ENCODE measurements around the gene ARNT2. TPM values are rescaled to one million over a fixed set of nuclear protein-coding genes. Genes with fewer than 3 reads are reported as not detected.

ARNT2 gene
- total RNA-seq, 1 donor from 2014 or later: 21.6 TPM

DNA sequence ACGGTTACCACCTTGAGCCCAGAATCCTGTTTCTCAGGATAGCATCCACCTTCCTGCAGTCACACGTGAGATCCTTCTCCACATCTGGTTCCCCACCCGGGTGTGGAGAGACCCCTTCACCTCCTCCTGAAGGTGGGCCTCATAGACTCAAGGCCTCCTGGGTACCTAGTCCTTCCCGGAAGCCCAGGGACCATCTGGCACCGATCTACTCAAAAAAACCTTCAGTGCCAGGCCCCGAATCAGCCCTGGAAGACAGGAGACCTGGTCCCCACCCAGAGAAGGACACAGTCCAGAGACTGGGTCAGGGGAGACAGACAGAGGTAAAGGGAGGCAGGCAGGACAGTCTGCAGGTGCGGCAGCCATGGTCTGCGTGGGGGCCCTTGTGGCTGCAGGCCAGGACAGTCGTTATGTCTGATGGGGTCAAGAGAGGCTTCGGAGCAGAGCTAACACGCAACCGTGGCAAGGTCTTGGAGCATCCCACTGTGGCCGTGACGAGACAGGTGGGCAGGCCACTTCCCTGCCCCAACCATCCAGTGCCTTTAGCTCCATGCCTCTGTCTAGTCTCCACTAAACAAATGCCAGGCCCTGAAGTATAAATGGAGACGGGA, 178.7 kb downstream of the ARNT2 start:
- no peak for DNase-seq (ENCODE audit: low read depth)
- TF ChIP-seq, protein P1, sequence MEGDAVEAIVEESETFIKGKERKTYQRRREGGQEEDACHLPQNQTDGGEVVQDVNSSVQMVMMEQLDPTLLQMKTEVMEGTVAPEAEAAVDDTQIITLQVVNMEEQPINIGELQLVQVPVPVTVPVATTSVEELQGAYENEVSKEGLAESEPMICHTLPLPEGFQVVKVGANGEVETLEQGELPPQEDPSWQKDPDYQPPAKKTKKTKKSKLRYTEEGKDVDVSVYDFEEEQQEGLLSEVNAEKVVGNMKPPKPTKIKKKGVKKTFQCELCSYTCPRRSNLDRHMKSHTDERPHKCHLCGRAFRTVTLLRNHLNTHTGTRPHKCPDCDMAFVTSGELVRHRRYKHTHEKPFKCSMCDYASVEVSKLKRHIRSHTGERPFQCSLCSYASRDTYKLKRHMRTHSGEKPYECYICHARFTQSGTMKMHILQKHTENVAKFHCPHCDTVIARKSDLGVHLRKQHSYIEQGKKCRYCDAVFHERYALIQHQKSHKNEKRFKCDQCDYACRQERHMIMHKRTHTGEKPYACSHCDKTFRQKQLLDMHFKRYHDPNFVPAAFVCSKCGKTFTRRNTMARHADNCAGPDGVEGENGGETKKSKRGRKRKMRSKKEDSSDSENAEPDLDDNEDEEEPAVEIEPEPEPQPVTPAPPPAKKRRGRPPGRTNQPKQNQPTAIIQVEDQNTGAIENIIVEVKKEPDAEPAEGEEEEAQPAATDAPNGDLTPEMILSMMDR (IDR thresholded peaks at IDR 0.05; ENCODE audit: insufficient read depth, low read length, poor library complexity, severe bottlenecking): no peak
- Histone ChIP-seq H3K36me3 (ENCODE audit: control insufficient read depth, insufficient read depth, low read length) (peaks cover 1% of the 10 kb centered on the region), H3K27me3 (ENCODE audit: control insufficient read depth, insufficient read depth, low read length) (no peaks in the 10 kb centered on the region), H3K4me3 (ENCODE audit: low read depth, low read length) (no peak overlapping the region)

DNA sequence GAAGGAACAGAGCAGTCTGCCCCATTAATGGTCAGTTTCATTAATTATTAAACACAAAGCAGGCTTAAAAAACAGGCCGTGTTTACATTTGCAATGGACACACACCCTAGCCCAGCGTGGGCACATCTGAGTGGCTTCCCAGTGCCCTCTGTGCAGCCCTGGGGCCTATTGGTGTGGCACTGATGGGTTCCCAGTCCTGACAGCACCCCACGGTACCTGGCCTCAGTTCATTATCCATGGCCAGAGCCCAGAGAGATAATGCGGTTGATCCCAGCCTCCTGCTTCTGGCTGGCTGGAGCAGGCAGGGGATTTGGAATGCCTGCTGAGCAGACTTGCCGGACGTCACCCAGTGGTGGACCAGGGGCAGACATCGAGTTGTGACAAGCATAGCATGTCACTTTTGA, 180.4 kb downstream of the ARNT2 start:
- Histone ChIP-seq H3K36me3 (ENCODE audit: control insufficient read depth, insufficient read depth, low read length) (peaks cover 1% of the 10 kb centered on the region), H3K27me3 (ENCODE audit: control insufficient read depth, insufficient read depth, low read length) (no peaks in the 10 kb centered on the region), H3K4me3 (ENCODE audit: low read depth, low read length) (no peak overlapping the region)
- no peak for DNase-seq (ENCODE audit: low read depth)
- TF ChIP-seq, protein P1 (IDR thresholded peaks at IDR 0.05; ENCODE audit: insufficient read depth, low read length, poor library complexity, severe bottlenecking): no peak

DNA sequence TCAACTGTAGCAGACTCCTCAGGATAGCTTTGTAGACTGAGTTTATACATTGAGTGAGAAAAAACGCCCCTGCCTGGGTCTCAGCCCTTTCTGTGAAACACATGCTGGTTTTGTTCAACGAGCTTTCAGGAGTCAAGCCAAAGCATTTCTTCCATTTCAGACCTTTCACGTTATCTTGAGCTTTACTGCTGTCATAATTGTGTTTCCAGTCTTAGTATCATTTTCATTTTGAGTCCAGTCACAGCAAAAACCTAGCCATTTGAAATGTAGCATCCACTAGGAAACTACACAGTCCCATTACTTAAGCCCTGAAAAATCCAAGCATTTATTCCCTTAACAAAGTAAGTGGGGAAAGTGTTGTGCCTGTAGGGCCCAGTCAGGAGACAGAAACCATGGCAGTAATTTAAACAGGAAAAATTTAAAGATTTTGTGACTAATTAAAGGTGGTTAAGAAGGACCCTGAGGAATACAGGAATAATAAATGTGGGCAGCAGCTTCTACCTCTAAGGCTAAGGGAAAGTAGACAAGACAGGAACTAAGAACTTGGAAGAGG, 180.9 kb downstream of the ARNT2 start:
- TF ChIP-seq, protein P1 (IDR thresholded peaks at IDR 0.05; ENCODE audit: insufficient read depth, low read length, poor library complexity, severe bottlenecking): no peak
- Histone ChIP-seq H3K27me3 (ENCODE audit: control insufficient read depth, insufficient read depth, low read length) (no peaks in the 10 kb centered on the region), H3K36me3 (ENCODE audit: control insufficient read depth, insufficient read depth, low read length) (peaks cover 1% of the 10 kb centered on the region), H3K4me3 (ENCODE audit: low read depth, low read length) (no peak overlapping the region)
- no peak for DNase-seq (ENCODE audit: low read depth)

DNA sequence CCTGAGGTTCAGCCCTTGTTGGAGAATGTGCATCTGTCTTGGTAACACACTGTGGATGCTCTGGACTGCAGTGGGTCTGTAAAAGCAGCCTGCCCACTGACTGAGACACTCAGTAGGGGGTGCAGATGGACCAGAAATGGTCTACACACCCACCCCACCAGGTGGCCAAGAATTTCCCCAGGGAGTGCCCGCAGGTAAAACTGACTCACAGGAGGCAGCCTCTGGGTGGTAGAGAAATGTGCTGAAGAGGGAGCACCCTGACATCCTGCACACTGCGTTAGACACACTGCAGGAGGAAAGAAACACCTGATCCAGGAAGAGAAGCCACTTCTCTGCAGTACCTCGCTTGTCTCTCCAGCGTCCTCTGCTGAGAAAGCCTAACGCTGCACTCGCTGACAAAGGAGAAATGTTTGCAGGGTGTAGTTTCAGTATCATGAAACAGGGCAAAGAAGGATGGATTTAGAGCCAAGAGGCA, 181.4 kb downstream of the ARNT2 start:
- no peak overlapping the region for H3K4me3 ChIP-seq (ENCODE audit: low read depth, low read length)
- no peak for DNase-seq (ENCODE audit: low read depth)

DNA sequence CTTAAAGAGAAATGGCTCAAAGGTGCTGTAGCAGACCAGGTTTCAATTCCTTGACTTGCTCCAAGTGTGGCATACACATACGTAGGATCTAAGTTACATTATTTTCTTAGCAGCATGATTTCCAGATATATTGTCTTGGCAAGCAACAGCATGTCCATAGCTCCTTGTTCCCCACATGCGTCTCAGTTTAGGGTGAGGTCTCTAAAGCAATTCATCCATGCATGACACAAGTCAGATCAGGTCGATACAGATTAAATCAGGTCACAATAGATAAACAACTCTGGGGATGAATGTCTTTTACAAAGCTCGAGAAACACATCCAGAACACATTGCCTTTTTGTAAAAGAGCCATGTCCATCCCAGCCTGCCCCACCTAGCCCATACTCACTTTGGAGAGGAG, 182.0 kb downstream of the ARNT2 start:
- no peak overlapping the region for H3K4me3 ChIP-seq (ENCODE audit: low read depth, low read length)
- DNase-seq (ENCODE audit: low read depth): no peak
- TF ChIP-seq, protein P1 (IDR thresholded peaks at IDR 0.05; ENCODE audit: insufficient read depth, low read length, poor library complexity, severe bottlenecking): no peak
- H3K27me3 ChIP-seq (ENCODE audit: control insufficient read depth, insufficient read depth, low read length): no peaks in the 10 kb centered on the region
- H3K36me3 ChIP-seq (ENCODE audit: control insufficient read depth, insufficient read depth, low read length): peaks cover 1% of the 10 kb centered on the region

More for the DNA sequence above, 181.4 kb downstream of the ARNT2 start:
- peaks cover 1% of the 10 kb centered on the region for H3K36me3 ChIP-seq (ENCODE audit: control insufficient read depth, insufficient read depth, low read length)
- TF ChIP-seq, protein P1 (IDR thresholded peaks at IDR 0.05; ENCODE audit: insufficient read depth, low read length, poor library complexity, severe bottlenecking): no peak
- no peaks in the 10 kb centered on the region for H3K27me3 ChIP-seq (ENCODE audit: control insufficient read depth, insufficient read depth, low read length)

DNA sequence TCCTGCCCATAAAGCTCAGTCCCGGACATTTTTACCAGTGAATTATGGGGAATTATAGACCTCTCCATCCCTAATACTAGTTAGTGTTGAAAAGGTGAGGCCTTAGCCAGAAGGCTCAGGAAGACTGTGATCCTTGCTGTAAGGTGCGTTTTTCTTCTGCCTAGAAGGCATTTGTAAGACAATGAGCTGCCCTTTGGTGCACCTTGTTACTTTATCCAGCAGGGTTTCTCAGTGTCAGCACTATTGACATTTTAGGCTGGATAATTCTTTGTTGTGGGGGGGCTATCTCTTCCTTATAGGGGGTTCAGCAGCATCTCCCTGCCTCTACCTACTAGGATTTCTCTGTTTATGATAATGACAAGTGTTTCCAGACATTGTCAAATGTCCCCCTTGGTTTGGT, 182.8 kb downstream of the ARNT2 start:
- TF ChIP-seq, protein P1 (IDR thresholded peaks at IDR 0.05; ENCODE audit: insufficient read depth, low read length, poor library complexity, severe bottlenecking): no peak
- peaks cover 1% of the 10 kb centered on the region for H3K36me3 ChIP-seq (ENCODE audit: control insufficient read depth, insufficient read depth, low read length)
- H3K4me3 ChIP-seq (ENCODE audit: low read depth, low read length): no peak overlapping the region
- H3K27me3 ChIP-seq (ENCODE audit: control insufficient read depth, insufficient read depth, low read length): no peaks in the 10 kb centered on the region
- no peak for DNase-seq (ENCODE audit: low read depth)
